ENCODE measurements around the gene FES.
"Not testable (repeated sequence)": the region's sequence is repeated elsewhere in the genome, so short reads cannot be mapped to it uniquely, and the experiment has no call there.

FES gene

GRCh38 chr15:90907838-90908507 lies 23.7 kb downstream of the FES start:
- DNase-seq (ENCODE audit: low read depth in 2 of 2, low spot score in 1 of 2) = no peak

GRCh38 chr15:90909449-90909848 lies 25.1 kb downstream of the FES start:
- DNase-seq (ENCODE audit: low read depth in 2 of 2, low spot score in 1 of 2) = not testable (repeated sequence)

GRCh38 chr15:90909976-90910375 lies 25.7 kb downstream of the FES start:
- no peak for DNase-seq (ENCODE audit: low read depth in 2 of 2, low spot score in 1 of 2)

- DNase-seq (ENCODE audit: low read depth in 2 of 2, low spot score in 1 of 2) = no peak
Observed at GRCh38 chr15:90910441-90911301, 26.4 kb downstream of the FES start.

GRCh38 chr15:90911302-90911623 lies 27.0 kb downstream of the FES start:
- DNase-seq (ENCODE audit: low read depth in 2 of 2, low spot score in 1 of 2) = no peak

GRCh38 chr15:90911906-90912769 lies 27.8 kb downstream of the FES start:
- DNase-seq (ENCODE audit: low read depth in 2 of 2, low spot score in 1 of 2) = no peak

GRCh38 chr15:90912770-90913075 lies 28.4 kb downstream of the FES start:
- DNase-seq (ENCODE audit: low read depth in 2 of 2, low spot score in 1 of 2) = no peak

GRCh38 chr15:90913398-90913944 lies 29.2 kb downstream of the FES start:
- DNase-seq (ENCODE audit: low read depth in 2 of 2, low spot score in 1 of 2) = no peak

- no peak for DNase-seq (ENCODE audit: low read depth in 2 of 2, low spot score in 1 of 2)
Observed at GRCh38 chr15:90914305-90915080, 30.2 kb downstream of the FES start.

GRCh38 chr15:90915216-90915807 lies 31.0 kb downstream of the FES start:
- no peak for DNase-seq (ENCODE audit: low read depth in 2 of 2, low spot score in 1 of 2)

GRCh38 chr15:90915808-90916440 lies 31.6 kb downstream of the FES start:
- DNase-seq (ENCODE audit: low read depth in 2 of 2, low spot score in 1 of 2) = no peak

- no peak for DNase-seq (ENCODE audit: low read depth in 2 of 2, low spot score in 1 of 2)
Observed at GRCh38 chr15:90916461-90916860, 32.2 kb downstream of the FES start.

GRCh38 chr15:90917569-90917968 lies 33.3 kb downstream of the FES start:
- no peak for DNase-seq (ENCODE audit: low read depth in 2 of 2, low spot score in 1 of 2)

GRCh38 chr15:90918034-90918788 lies 33.9 kb downstream of the FES start:
- no peak for DNase-seq (ENCODE audit: low read depth in 2 of 2, low spot score in 1 of 2)

GRCh38 chr15:90918835-90919234 lies 34.5 kb downstream of the FES start:
- DNase-seq (ENCODE audit: low read depth in 2 of 2, low spot score in 1 of 2) = no peak

GRCh38 chr15:90921887-90922286 lies 37.6 kb downstream of the FES start:
- DNase-seq (ENCODE audit: low read depth in 2 of 2, low spot score in 1 of 2) = no peak

- DNase-seq (ENCODE audit: low read depth in 2 of 2, low spot score in 1 of 2) = not testable (repeated sequence)
Observed at GRCh38 chr15:90922712-90923322, 38.5 kb downstream of the FES start.

GRCh38 chr15:90924375-90924774 lies 40.1 kb downstream of the FES start:
- no peak for DNase-seq (ENCODE audit: low read depth in 2 of 2, low spot score in 1 of 2)

GRCh38 chr15:90926766-90927165 lies 42.5 kb downstream of the FES start:
- not testable (repeated sequence) for DNase-seq (ENCODE audit: low read depth in 2 of 2, low spot score in 1 of 2)
